Osteocyte (in vitro differentiated cells): Measurements from ENCODE around the gene MBNL2. TPM values are rescaled to one million over a fixed set of nuclear protein-coding genes. Genes with fewer than 3 reads are reported as not detected.

Source experiments
- DNase-seq: peaks from one replicate; pipeline ENCODE4 v3.0.0; 2021; ENCODE audit warnings: mixed read lengths; ENCODE audit not compliant: unreplicated experiment; ENCODE audit errors: extremely low spot score
- H3K27ac Mint-ChIP-seq: one replicate; pipeline ENCODE4 v1.8.0; 2021; ENCODE audit warnings: mild to moderate bottlenecking, mixed read lengths; ENCODE audit not compliant: unreplicated experiment
- H3K27me3 Mint-ChIP-seq: one replicate; pipeline ENCODE4 v1.8.0; 2021; ENCODE audit warnings: mixed read lengths; ENCODE audit not compliant: unreplicated experiment
- H3K36me3 Mint-ChIP-seq: one replicate; pipeline ENCODE4 v1.8.0; 2021; ENCODE audit warnings: mixed read lengths; ENCODE audit not compliant: unreplicated experiment
- H3K4me1 Mint-ChIP-seq: one replicate; pipeline ENCODE4 v1.8.0; 2021; ENCODE audit warnings: mixed read lengths; ENCODE audit not compliant: unreplicated experiment
- H3K4me3 Mint-ChIP-seq: one replicate; pipeline ENCODE4 v1.8.0; 2021; ENCODE audit warnings: mild to moderate bottlenecking, moderate library complexity, mixed read lengths; ENCODE audit not compliant: unreplicated experiment
- H3K9me3 Mint-ChIP-seq: one replicate; pipeline ENCODE4 v1.8.0; 2021; ENCODE audit warnings: mixed read lengths; ENCODE audit not compliant: unreplicated experiment
- total RNA-seq: library from RNA; stranded (reverse); gene quantifications from 2 replicates; pipeline ENCODE4 v1.2.1, GENCODE V29; 2021
- TF ChIP-seq, protein P1 (sequence below): fragments of 200-600 bp; sonication (generic); IDR thresholded peaks from 2 replicates; pipeline ENCODE4 v1.5.0; 2021; ENCODE audit warnings: antibody characterized with exemption, mild to moderate bottlenecking, moderate library complexity

The MBNL2 gene
- total RNA-seq, 1 donor from 2014 or later: 66.6 TPM

- Mint-ChIP-seq H3K27ac (no peak overlapping the region), H3K4me1 (no peaks in the 10 kb centered on the region), H3K4me3 (no peak overlapping the region), H3K27me3 (no peaks in the 10 kb centered on the region), H3K36me3 (no peaks in the 10 kb centered on the region), H3K9me3 (no peaks in the 10 kb centered on the region)
- TF ChIP-seq, protein P1, sequence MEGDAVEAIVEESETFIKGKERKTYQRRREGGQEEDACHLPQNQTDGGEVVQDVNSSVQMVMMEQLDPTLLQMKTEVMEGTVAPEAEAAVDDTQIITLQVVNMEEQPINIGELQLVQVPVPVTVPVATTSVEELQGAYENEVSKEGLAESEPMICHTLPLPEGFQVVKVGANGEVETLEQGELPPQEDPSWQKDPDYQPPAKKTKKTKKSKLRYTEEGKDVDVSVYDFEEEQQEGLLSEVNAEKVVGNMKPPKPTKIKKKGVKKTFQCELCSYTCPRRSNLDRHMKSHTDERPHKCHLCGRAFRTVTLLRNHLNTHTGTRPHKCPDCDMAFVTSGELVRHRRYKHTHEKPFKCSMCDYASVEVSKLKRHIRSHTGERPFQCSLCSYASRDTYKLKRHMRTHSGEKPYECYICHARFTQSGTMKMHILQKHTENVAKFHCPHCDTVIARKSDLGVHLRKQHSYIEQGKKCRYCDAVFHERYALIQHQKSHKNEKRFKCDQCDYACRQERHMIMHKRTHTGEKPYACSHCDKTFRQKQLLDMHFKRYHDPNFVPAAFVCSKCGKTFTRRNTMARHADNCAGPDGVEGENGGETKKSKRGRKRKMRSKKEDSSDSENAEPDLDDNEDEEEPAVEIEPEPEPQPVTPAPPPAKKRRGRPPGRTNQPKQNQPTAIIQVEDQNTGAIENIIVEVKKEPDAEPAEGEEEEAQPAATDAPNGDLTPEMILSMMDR: no peak
- DNase-seq: no peak
These were observed 203.5 kb downstream of the MBNL2 start for GRCh38 chr13:97425590-97425989.

- TF ChIP-seq, protein P1: no peak
- Mint-ChIP-seq H3K27ac (no peak overlapping the region), H3K9me3 (no peaks in the 10 kb centered on the region), H3K27me3 (no peaks in the 10 kb centered on the region), H3K4me1 (peaks cover 2% of the 10 kb centered on the region), H3K4me3 (no peak overlapping the region), H3K36me3 (no peaks in the 10 kb centered on the region)
- no peak for DNase-seq
These were observed 204.6 kb downstream of the MBNL2 start for GRCh38 chr13:97426695-97427094.

DNA sequence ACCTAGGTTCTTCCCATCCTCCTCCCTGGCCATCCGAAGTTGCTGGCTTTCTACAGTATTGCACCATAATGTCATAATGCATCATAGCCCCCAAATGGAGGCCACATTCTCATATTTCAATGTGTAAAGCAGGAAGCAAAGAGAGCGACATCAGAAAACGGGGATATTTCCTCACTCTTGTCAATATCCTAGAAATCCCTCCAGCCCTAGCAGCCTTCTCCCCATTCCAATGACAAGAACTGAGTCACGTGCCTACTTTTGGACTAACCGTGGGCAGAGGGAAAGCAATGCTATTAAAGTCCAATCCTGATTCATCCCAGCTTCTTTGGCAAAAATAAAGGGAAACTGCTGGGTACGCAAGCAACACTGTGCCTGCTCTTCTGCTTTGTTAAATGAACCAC, 207.5 kb downstream of the MBNL2 start:
- no peak for DNase-seq
- Mint-ChIP-seq H3K4me1 (peaks cover 8% of the 10 kb centered on the region), H3K27ac (no peak overlapping the region), H3K27me3 (no peaks in the 10 kb centered on the region), H3K4me3 (no peak overlapping the region), H3K9me3 (no peaks in the 10 kb centered on the region), H3K36me3 (no peaks in the 10 kb centered on the region)
- TF ChIP-seq, protein P1: no peak

DNA sequence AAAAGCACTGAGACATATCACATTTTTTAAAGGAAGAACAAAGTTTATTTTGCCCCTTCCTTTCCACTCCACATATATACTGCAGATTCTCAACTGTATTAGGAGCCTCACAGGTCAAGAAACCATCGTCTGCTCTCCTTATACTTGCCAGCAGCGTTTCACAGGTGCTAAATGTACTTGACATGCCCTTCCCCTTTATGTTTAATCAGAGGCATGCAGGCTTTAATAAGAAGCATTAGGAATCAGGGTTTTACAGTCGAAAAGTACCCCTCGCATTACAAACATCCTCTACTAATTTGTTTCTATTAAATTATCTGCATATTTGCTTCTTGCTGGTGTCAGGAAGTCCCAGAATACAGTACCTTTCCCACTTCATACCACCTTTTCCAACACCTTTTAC, 208.2 kb downstream of the MBNL2 start:
- Mint-ChIP-seq H3K36me3 (no peaks in the 10 kb centered on the region), H3K27me3 (no peaks in the 10 kb centered on the region), H3K4me3 (no peak overlapping the region), H3K9me3 (no peaks in the 10 kb centered on the region), H3K4me1 (peaks cover 13% of the 10 kb centered on the region), H3K27ac (no peak overlapping the region)
- TF ChIP-seq, protein P1: no peak
- DNase-seq: no peak

DNA sequence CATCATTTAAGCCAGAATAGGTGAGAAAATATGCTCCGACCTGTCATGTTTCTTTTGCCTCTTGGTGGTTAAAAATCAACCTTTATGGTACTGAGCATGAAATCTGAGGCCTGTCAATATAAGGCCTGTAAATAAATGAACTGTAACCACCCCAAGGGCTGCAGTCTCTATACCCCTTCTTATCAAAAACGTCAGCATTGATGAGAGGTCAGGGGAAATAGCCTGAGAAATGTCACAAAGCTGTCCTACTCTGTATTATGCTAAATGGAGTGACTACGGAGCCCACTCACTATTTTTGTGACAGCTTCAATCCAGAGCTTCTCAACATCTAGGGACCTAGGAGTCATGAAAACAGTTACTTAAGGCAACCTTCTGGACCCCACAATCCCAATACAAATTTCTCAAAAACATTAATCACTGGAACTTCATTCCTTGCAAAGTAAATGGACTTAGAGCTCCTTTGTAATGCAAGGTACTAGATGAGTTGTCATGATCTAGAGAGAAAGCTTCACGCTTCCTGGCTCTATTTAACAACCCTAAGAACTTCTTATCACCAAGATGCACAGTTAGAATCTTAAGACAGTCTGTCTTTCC, 209.1 kb downstream of the MBNL2 start:
- no peak for DNase-seq
- no peak overlapping the region for H3K27ac Mint-ChIP-seq
- peak overlapping the region; percentile 38 for H3K4me3 Mint-ChIP-seq
- H3K9me3 Mint-ChIP-seq: no peaks in the 10 kb centered on the region
- no peaks in the 10 kb centered on the region for H3K27me3 Mint-ChIP-seq
- no peaks in the 10 kb centered on the region for H3K36me3 Mint-ChIP-seq
- TF ChIP-seq, protein P1: no peak
- H3K4me1 Mint-ChIP-seq: peaks cover 21% of the 10 kb centered on the region
